Ovary (tissue), 3 donors: ENCODE data around the gene CDK9.

Experiments
- CTCF ChIP-seq, 3 donors: fragments of 450-650 bp in 2 of 3; fragments of 200-600 bp in 1 of 3; IDR thresholded peaks; one replicate each; pipeline versions ENCODE4 v1.5.1 to v1.8.0; 2016 to 2022; ENCODE audit warnings: antibody characterized with exemption in 3 of 3, mild to moderate bottlenecking in 1 of 3
- EP300 ChIP-seq: sonication (generic); formaldehyde crosslinking; IDR thresholded peaks from one replicate; pipeline ENCODE4 v1.6.1; 2017; ENCODE audit warnings: antibody characterized with exemption
- POLR2A ChIP-seq: fragments of 450-650 bp; IDR thresholded peaks from one replicate; pipeline ENCODE4 v1.6.1; 2017; ENCODE audit warnings: antibody characterized with exemption, mild to moderate bottlenecking, moderate library complexity
- donor health status: DM: no; HTN: no; CAD: no.

- TF ChIP-seq CTCF (IDR thresholded peaks at IDR 0.05) (no peak), POLR2A (no peak), EP300 (no peak)
Observed at GRCh38 chr9:127809540-127810377, 23.9 kb downstream of the CDK9 start.
